H1 (cell line): Measurements from ENCODE around the gene ZNF33A. TPM values are rescaled to one million over a fixed set of nuclear protein-coding genes. Genes with fewer than 3 reads are reported as not detected.

ENCODE experiments used
- CTCF ChIA-PET: fragments of 300-600 bp; sonication (Branson Sonifier 250); formaldehyde crosslinking; loops from one replicate; lab custom pipeline; 2021; ENCODE audit not compliant: partially characterized antibody; lab: Charles Lee
- POLR2A ChIA-PET: fragments of 300-600 bp; sonication (Branson Sonifier 250); formaldehyde crosslinking; loops from one replicate; lab custom pipeline; 2021; ENCODE audit warnings: inconsistent platforms; ENCODE audit not compliant: partially characterized antibody; lab: Charles Lee
- DNase-seq, 2 experiments: peaks; one replicate each; pipeline versions ENCODE4 v3.0.0 to v3.0.0-alpha.2; 2010 to 2022; ENCODE audit warnings: low spot score in 2 of 2, low read depth in 1 of 2, mixed read lengths in 1 of 2
- FAIRE-seq: peaks from 2 replicates; lab custom pipeline; 2011; peaks lifted over from hg19 to GRCh38; lab: Jason Lieb, UNC
- H2AFZ ChIP-seq: 2 replicates; pipeline ENCODE4 v1.8.1; 2012; ENCODE audit warnings: low read length, inconsistent platforms
- H2AK5ac ChIP-seq: 2 replicates; pipeline ENCODE4 v1.6.1; 2013; ENCODE audit warnings: low read depth, low read length
- H2BK120ac ChIP-seq: replicated peaks from 2 replicates; pipeline ENCODE3; 2013; ENCODE audit warnings: low read depth, low read length, inconsistent platforms
- H2BK12ac ChIP-seq: 2 replicates; pipeline ENCODE4 v1.6.1; 2013; ENCODE audit warnings: low read depth, low read length
- H2BK15ac ChIP-seq: 2 replicates; pipeline ENCODE4 v1.6.1; 2013; ENCODE audit warnings: low read length
- H2BK20ac ChIP-seq: 2 replicates; pipeline ENCODE4 v1.6.1; 2013; ENCODE audit warnings: low read length
- H2BK5ac ChIP-seq: 2 replicates; pipeline ENCODE4 v1.6.1; 2013; ENCODE audit warnings: low read depth, low read length
- H3K14ac ChIP-seq: 2 replicates; pipeline ENCODE4 v1.6.1; 2013; ENCODE audit warnings: inconsistent platforms; ENCODE audit not compliant: insufficient read length
- H3K18ac ChIP-seq: 2 replicates; pipeline ENCODE4 v1.6.1; 2013; ENCODE audit warnings: low read length; ENCODE audit errors: extremely low read depth
- H3K23ac ChIP-seq: 2 replicates; pipeline ENCODE4 v1.6.1; 2013; ENCODE audit warnings: inconsistent platforms; ENCODE audit not compliant: insufficient read length
- H3K23me2 ChIP-seq: 2 replicates; pipeline ENCODE4 v1.6.1; 2013; ENCODE audit warnings: low read depth, low read length
- H3K27ac ChIP-seq: 2 replicates; pipeline ENCODE4 v1.6.1; 2011; ENCODE audit warnings: low read depth, low read length, inconsistent platforms
- H3K27me3 ChIP-seq, 4 experiments: replicated peaks in 1 of 4; 1 replicate in 1 of 4; 2 replicates in 3 of 4; pipeline versions ENCODE4 v1.6.1 to v1.8.1; 2011 to 2013; ENCODE audit warnings: low read length in 3 of 4, mild to moderate bottlenecking in 3 of 4, inconsistent platforms in 2 of 4, mixed read lengths in 2 of 4, moderate library complexity in 1 of 4; ENCODE audit not compliant: control insufficient read depth in 3 of 4, insufficient read depth in 3 of 4; ENCODE audit errors: extremely low read depth in 1 of 4
- H3K36me3 ChIP-seq, 4 experiments: 2 replicates each; pipeline versions ENCODE4 v1.6.1 to v1.8.1; 2011 to 2013; ENCODE audit warnings: mild to moderate bottlenecking in 4 of 4, low read length in 3 of 4, moderate library complexity in 2 of 4, control low read depth in 1 of 4, inconsistent platforms in 1 of 4; ENCODE audit not compliant: insufficient read depth in 4 of 4, control insufficient read depth in 2 of 4
- H3K4ac ChIP-seq: replicated peaks from 2 replicates; pipeline ENCODE3; 2013; ENCODE audit warnings: low read length, low read depth, mixed read lengths, inconsistent platforms; ENCODE audit not compliant: insufficient read length
- H3K4me1 ChIP-seq, 4 experiments: replicated peaks in 1 of 4; 1 replicate in 1 of 4; 2 replicates in 3 of 4; pipeline versions ENCODE4 v1.6.1 to v1.8.1; 2011 to 2013; ENCODE audit warnings: low read length in 3 of 4, inconsistent platforms in 2 of 4, mixed read lengths in 1 of 4; ENCODE audit not compliant: insufficient read depth in 4 of 4, control insufficient read depth in 3 of 4
- H3K4me2 ChIP-seq, 2 experiments: 2 replicates each; pipeline versions ENCODE4 v1.6.1 to v1.8.1; 2011 to 2013; ENCODE audit warnings: low read depth in 2 of 2, low read length in 2 of 2, control low read depth in 1 of 2, inconsistent platforms in 1 of 2, mild to moderate bottlenecking in 1 of 2; ENCODE audit not compliant: insufficient read depth in 1 of 2
- H3K4me3 ChIP-seq, 4 experiments: fragments of 200-600, 300-600 bp in 1 of 4; sonication (generic), shearing (Covaris generic), sonication (Bioruptor Twin) in 1 of 4; 2 replicates each; pipeline versions ENCODE4 v1.5.1 to v1.8.1; 2011 to 2016; ENCODE audit warnings: low read length in 4 of 4, low read depth in 3 of 4, control low read depth in 2 of 4, inconsistent platforms in 2 of 4, mild to moderate bottlenecking in 2 of 4, mixed read lengths in 1 of 4, moderate library complexity in 1 of 4; ENCODE audit not compliant: insufficient read depth in 2 of 4; ENCODE audit errors: extremely low read depth in 1 of 4
- H3K56ac ChIP-seq: replicated peaks from 2 replicates; pipeline ENCODE3; 2013; ENCODE audit warnings: low read depth, mild to moderate bottlenecking, mixed read lengths, low read length, inconsistent platforms; ENCODE audit not compliant: insufficient read length
- H3K79me1 ChIP-seq: 2 replicates; pipeline ENCODE4 v1.6.1; 2013; ENCODE audit warnings: low read depth, low read length, control low read depth
- H3K79me2 ChIP-seq, 2 experiments: 2 replicates each; pipeline versions ENCODE4 v1.6.1 to v1.8.1; 2012 to 2013; ENCODE audit warnings: low read length in 2 of 2, mild to moderate bottlenecking in 2 of 2, inconsistent platforms in 1 of 2; ENCODE audit not compliant: insufficient read depth in 2 of 2, control insufficient read depth in 1 of 2
- H3K9ac ChIP-seq, 4 experiments: replicated peaks in 1 of 4; 1 replicate in 1 of 4; 2 replicates in 3 of 4; pipeline versions ENCODE4 v1.6.1 to v1.8.1; 2011 to 2013; ENCODE audit warnings: low read depth in 3 of 4, low read length in 3 of 4, control low read depth in 2 of 4, mild to moderate bottlenecking in 2 of 4, moderate library complexity in 2 of 4, inconsistent platforms in 1 of 4; ENCODE audit errors: extremely low read depth in 1 of 4
- H3K9me3 ChIP-seq, 2 experiments: 2 replicates each; pipeline versions ENCODE4 v1.6.1 to v1.8.1; 2012 to 2013; ENCODE audit warnings: mild to moderate bottlenecking in 2 of 2, moderate library complexity in 2 of 2, control low read depth in 1 of 2, inconsistent platforms in 1 of 2, low read depth in 1 of 2, low read length in 1 of 2, mixed read lengths in 1 of 2; ENCODE audit not compliant: insufficient read depth in 2 of 2
- H4K20me1 ChIP-seq, 2 experiments: replicated peaks in 1 of 2; 2 replicates each; pipeline versions ENCODE3 to v1.8.1; 2011 to 2013; ENCODE audit warnings: inconsistent platforms in 2 of 2, low read length in 2 of 2, mild to moderate bottlenecking in 1 of 2; ENCODE audit not compliant: insufficient read depth in 2 of 2, control insufficient read depth in 1 of 2
- H4K5ac ChIP-seq: 2 replicates; pipeline ENCODE4 v1.6.1; 2013; ENCODE audit warnings: low read length, low read depth, mixed read lengths, inconsistent platforms; ENCODE audit not compliant: insufficient read length
- H4K8ac ChIP-seq: 2 replicates; pipeline ENCODE4 v1.8.0; 2013; ENCODE audit warnings: mild to moderate bottlenecking, moderate library complexity, low read length, inconsistent platforms; ENCODE audit not compliant: insufficient read depth; ENCODE audit errors: extremely low read depth
- H4K91ac ChIP-seq: replicated peaks from 2 replicates; pipeline ENCODE3; 2013; ENCODE audit warnings: low read length, mixed read lengths, inconsistent platforms; ENCODE audit not compliant: insufficient read length
- CTCF ChIP-seq, 3 experiments: IDR thresholded peaks; 1 replicate in 2 of 3; 2 replicates in 1 of 3; pipeline versions ENCODE4 v1.5.1 to v1.6.1; 2011; ENCODE audit warnings: low read length in 3 of 3, mild to moderate bottlenecking in 3 of 3, inconsistent platforms in 2 of 3, low read depth in 1 of 3, moderate library complexity in 1 of 3; ENCODE audit not compliant: insufficient read depth in 1 of 3; ENCODE audit errors: control extremely low read depth in 1 of 3
- POLR2A ChIP-seq, 2 experiments: IDR thresholded peaks; 1 replicate in 1 of 2; 2 replicates in 1 of 2; pipeline ENCODE4 v1.6.1; 2011; ENCODE audit warnings: low read depth in 2 of 2, low read length in 2 of 2, mild to moderate bottlenecking in 2 of 2; ENCODE audit errors: control extremely low read depth in 1 of 2
- RNF2 ChIP-seq: fragments of 200-900, 300-1000 bp; sonication (generic); IDR thresholded peaks from 2 replicates; pipeline ENCODE4 v1.7.1; 2016; ENCODE audit warnings: borderline replicate concordance, low read depth, mild to moderate bottlenecking, antibody characterized with exemption, low read length; ENCODE audit not compliant: poor library complexity, severe bottlenecking; ENCODE audit errors: missing control alignments
- SIX5 ChIP-seq: IDR thresholded peaks from 2 replicates; pipeline ENCODE4 v1.6.1; 2011; ENCODE audit warnings: mild to moderate bottlenecking, low read depth, low read length
- YY1 ChIP-seq: IDR thresholded peaks from 2 replicates; pipeline ENCODE4 v1.6.1; 2011; ENCODE audit warnings: low read depth, mild to moderate bottlenecking, low read length
- WGBS, 2 experiments: shearing (Covaris generic) in 1 of 2; methylation state at CpG; one replicate each; pipeline versions ENCODE4 v1.1.6 to v1.1.7; 2013 to 2015; ENCODE audit warnings: low lambda C conversion rate in 2 of 2, mixed read lengths in 2 of 2, inconsistent platforms in 1 of 2, low coverage in 1 of 2, missing lambda C conversion rate in 1 of 2; ENCODE audit not compliant: insufficient replicate concordance in 2 of 2, insufficient coverage in 1 of 2, insufficient read length in 1 of 2; ENCODE audit errors: extremely low coverage in 1 of 2, missing lambda C conversion rate in 1 of 2; 5-methylcytosine and 5-hydroxymethylcytosine counted together
- long read RNA-seq, 2 experiments: library from RNA in 1 of 2; library from capped mRNA in 1 of 2; stranded (forward); transcript quantifications; one replicate each; pipeline ENCODE4 v2.0.0, GENCODE V29; 2021; ENCODE audit warnings: inconsistent platforms in 1 of 2
- polyA minus RNA-seq, 3 experiments: library from RNA; depleted of rRNA, polyadenylated mRNA; stranded (reverse); fragments of >200 nt; gene quantifications; 1 replicate in 2 of 3; 2 replicates in 1 of 3; pipeline ENCODE4 v1.2.3, GENCODE V29; 2011
- polyA plus RNA-seq, 7 experiments: library from polyadenylated mRNA; depleted of rRNA in 3 of 7; stranded (reverse) in 5 of 7; unstranded in 2 of 7; fragments of >200 nt in 5 of 7; fragments of 200-250 nt in 2 of 7; gene quantifications; 1 replicate in 5 of 7; 2 replicates in 1 of 7; 4 replicates in 1 of 7; pipeline versions ENCODE4 v1.2.1 to v1.2.3, GENCODE V29; 2011 to 2013; ENCODE audit warnings: missing spikeins in 2 of 7, mixed read lengths in 2 of 7
- total RNA-seq: library from RNA; stranded (reverse); fragmentation: NEBNext Ultra II Directional; extraction: Animal tissue kit (Norgen Biotek cat#: 25700); gene quantifications from 2 replicates; pipeline ENCODE4 v1.2.1, GENCODE V29; 2021

The ZNF33A gene
- 46.8 and 48.3 TPM in 2 replicates for total RNA-seq
- polyA plus RNA-seq (2011; rRNA removed): 3.6 and 6.0 TPM in 2 replicates
- 7.3 TPM for polyA plus RNA-seq (2011; cell fraction: cytosol; rRNA removed)
- polyA plus RNA-seq (2011; cell fraction: nucleus; rRNA removed): 9.2 TPM
- 11.8 to 19.5 TPM (median 16.7 TPM) in 4 replicates for polyA plus RNA-seq (2012, experiment 1 of 2)
- polyA plus RNA-seq (2012, experiment 2 of 2): 2.3 TPM
- polyA plus RNA-seq (2013, experiment 1 of 2): 32.9 TPM
- polyA plus RNA-seq (2013, experiment 2 of 2): 28.2 TPM
- polyA minus RNA-seq (2011; rRNA and poly(A)+ RNA removed): 29.9 and 44.2 TPM in 2 replicates
- polyA minus RNA-seq (2011; cell fraction: cytosol; rRNA and poly(A)+ RNA removed): 9.7 TPM
- polyA minus RNA-seq (2011; cell fraction: nucleus; rRNA and poly(A)+ RNA removed): 77.1 TPM
- long read RNA-seq, experiment 1, partial matches to known transcripts: 2 of 18 reads
- long read RNA-seq, experiment 1, other reads (novel, unspliced or antisense): 15 of 18 reads
- long read RNA-seq, experiment 2, partial matches to known transcripts: 0 of 8 reads
- long read RNA-seq, experiment 2, other reads (novel, unspliced or antisense): 6 of 8 reads

DNA sequence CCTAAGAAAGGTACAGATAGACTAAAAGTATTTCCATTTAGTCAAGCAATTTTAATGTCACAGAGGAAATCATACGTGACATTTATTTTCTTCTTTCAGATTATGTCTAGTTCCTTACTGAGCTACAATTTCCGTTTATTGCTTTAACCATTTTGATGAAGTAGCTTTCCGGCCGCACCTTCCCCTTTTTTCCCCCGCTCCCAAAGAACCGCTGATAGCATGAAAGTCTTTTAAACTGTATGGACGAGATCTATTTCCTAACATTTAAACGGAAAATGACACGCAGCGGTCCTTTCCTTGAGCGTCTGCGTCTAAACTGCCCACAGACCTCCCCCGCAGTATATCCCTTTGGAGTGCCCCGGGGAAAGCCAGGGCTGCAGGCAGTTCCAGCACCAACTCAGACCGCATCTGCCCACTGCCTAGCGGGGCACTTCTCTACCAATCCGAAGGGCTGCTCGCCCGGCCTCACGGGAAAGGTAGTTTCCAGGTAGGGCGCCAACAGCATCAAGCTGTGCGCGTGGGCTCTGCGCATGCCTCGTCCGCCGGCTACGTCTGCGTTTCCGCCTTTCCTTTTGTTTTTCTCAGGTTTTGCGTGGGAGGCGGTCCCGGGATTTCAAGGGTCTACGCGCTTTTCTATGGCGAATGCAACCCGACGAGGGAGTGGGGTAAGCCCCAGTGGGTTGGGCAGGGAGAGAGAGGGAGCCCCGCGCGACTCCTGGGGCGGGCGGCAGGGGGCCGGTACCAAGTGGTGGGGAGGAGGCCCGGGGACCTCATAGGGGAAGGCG is at the start of gene ZNF33A:
ZNF33A (plus strand) TSS at position 557 of the 785 bp plus-strand sequence. CDS start 1,667 bp downstream, outside the sequence.
- no peak within 1 kb of the TSS for H2BK20ac ChIP-seq
- peak within 1 kb of the TSS in 3 of 4 experiments; percentile 73 to 87 (median 76); a peak in 6 of 7 replicates for H3K9ac ChIP-seq
- peak within 1 kb of the TSS; percentile 96; the same call in 1 of the 2 replicates for H4K8ac ChIP-seq
- H3K14ac ChIP-seq: no peak within 1 kb of the TSS
- H4K20me1 ChIP-seq: no peaks in the 10 kb centered on the region
- H2BK12ac ChIP-seq: peak within 1 kb of the TSS; percentile 33; the same call in 1 of the 2 replicates
- peaks cover 3 to 4% of the 10 kb centered on the region in 2 experiments; a peak in 1 of 4 replicates for H3K9me3 ChIP-seq
- H3K18ac ChIP-seq: peak within 1 kb of the TSS; percentile 60
- peak within 1 kb of the TSS; percentile 95 for H2AFZ ChIP-seq
- H3K4ac ChIP-seq: no peak within 1 kb of the TSS
- H2BK120ac ChIP-seq: no peak within 1 kb of the TSS
- H4K5ac ChIP-seq: peak within 1 kb of the TSS; percentile 53
- peaks cover 0 to 16% of the 10 kb centered on the region in 2 experiments; a peak in 2 of 4 replicates for H3K79me2 ChIP-seq
- no peaks in the 10 kb centered on the region for H3K27me3 ChIP-seq
- H2BK5ac ChIP-seq: peak within 1 kb of the TSS; percentile 84
- H3K4me1 ChIP-seq: no peaks in the 10 kb centered on the region
- no peak within 1 kb of the TSS for H3K23ac ChIP-seq
- no peaks in the 10 kb centered on the region for H3K79me1 ChIP-seq
- peak within 1 kb of the TSS; percentile 81; the same call in 1 of the 2 replicates for H3K27ac ChIP-seq
- peak within 1 kb of the TSS; percentile 56 to 80 for H3K4me2 ChIP-seq
- POLR2A ChIA-PET: interaction anchor here (0.7 to 2.4 kb wide), 5 partner anchors 20 to 35 kb away, joined by 3 to 9 read pairs (median 4); partner anchors contain the start of gene ZNF25
- whole genome bisulfite sequencing, 2 experiments: 5% methylated on average over 25 of the region's 46 CpGs; no CpG with 5 or more reads in 1 of the 2 experiments
- peaks cover 0 to 8% (median 3%) of the 10 kb centered on the region in 4 experiments; a peak in 1 of 8 replicates for H3K36me3 ChIP-seq
- peaks cover 2% of the 10 kb centered on the region; the same call in 1 of the 2 replicates for H3K23me2 ChIP-seq
- H2AK5ac ChIP-seq: no peak within 1 kb of the TSS
- H4K91ac ChIP-seq: no peak within 1 kb of the TSS
- H2BK15ac ChIP-seq: no peak within 1 kb of the TSS
- H3K56ac ChIP-seq: peak within 1 kb of the TSS; percentile 33
- CTCF ChIA-PET: interaction anchor here (3.1 kb wide), 1 partner anchor 34 kb away, joined by 8 read pairs; the partner anchor contains the start of gene ZNF25
- FAIRE-seq (no peak), DNase-seq (peak; percentile 70 to 89)
- peak within 1 kb of the TSS; percentile 63 to 79 (median 76) for H3K4me3 ChIP-seq
- TF ChIP-seq CTCF (IDR thresholded peaks at IDR 0.05; ENCODE audit: control extremely low read depth in 1 of 3, insufficient read depth in 1 of 3, low read depth in 1 of 3, low read length in 3 of 3) (no peak), RNF2 (no peak), YY1 (no peak), POLR2A (IDR thresholded peaks at IDR 0.05; ENCODE audit: control extremely low read depth in 1 of 2, low read depth in 2 of 2, low read length in 2 of 2) (no peak), SIX5 (peak; percentile 38; the same call in 1 of the 2 replicates)
